ENCODE data around the gene SEC62. TPM values are rescaled to one million over a fixed set of nuclear protein-coding genes. Genes with fewer than 3 reads are reported as not detected.

The SEC62 gene
- total RNA-seq, 1 experiment from 2014 or later, result 51.2 TPM

DNA sequence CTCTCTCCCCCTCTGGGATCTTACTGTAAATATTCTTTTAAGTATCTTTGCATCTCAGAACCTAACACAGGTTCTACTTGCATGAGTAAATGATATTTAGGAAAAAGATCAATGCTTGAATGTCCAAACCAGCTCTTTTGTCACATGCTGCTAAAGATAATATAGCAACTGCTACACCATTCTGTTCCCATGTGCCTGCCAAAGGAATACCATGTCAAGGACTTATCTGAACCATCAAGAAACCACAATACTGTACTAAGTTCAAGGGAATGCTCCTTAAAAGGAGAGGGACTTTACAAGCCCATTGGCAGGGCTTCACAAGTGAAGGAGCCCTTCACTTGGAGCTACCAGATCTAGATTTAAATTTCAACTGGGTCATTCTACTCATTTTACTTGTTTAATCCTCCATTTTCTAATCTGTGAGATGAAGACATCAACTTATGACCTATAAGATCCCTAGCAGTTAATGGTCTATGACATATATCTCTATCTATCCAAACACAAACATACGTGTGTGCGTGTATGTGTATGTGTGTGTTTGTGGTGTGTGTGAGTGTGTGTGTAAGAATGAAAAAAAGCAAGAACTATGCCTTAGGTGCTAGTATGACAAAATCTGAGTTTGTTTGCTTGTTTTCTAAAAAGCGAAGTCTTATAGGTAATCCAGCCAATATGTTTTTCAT, 13.0 kb upstream of the SEC62 start:
- no peaks in the 10 kb centered on the region for H3K9me3 Mint-ChIP-seq
- CTCF ChIA-PET, result no interaction called here

DNA sequence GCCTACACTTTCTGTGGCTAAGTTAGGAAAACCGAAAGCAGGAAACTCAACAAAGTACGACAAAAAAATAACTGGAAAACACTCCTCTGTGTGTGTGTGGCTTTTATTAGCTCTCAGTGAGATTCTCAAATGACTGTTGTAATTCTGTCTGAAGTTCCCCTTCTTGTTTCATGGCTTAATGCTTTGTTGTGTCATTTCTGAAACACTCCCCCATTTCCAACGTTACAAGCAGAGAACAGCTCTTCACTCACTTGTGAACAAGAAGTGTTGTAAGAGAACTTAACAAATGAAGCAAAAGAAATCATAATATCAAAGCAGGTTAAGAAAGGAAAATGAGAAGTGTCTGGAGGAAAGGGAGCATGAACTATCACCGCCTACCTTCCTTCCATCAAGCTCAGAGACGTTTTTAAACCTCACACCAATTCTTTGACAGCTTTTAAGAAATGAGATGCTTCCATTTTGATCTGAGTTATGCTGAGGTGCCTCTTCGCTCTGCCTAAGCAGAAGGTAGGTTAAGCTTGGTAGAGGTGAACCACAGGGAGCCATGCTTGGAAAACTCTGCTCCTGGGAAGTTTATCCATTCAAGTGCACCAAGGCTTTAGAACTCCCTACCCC, 12.4 kb upstream of the SEC62 start:
- no peak overlapping the region for H3K27ac Mint-ChIP-seq
- CTCF ChIA-PET, result no interaction called here

More for the DNA sequence above, 13.0 kb upstream of the SEC62 start:
- TF ChIP-seq ELF4 (CRISPR knock-in tag; IDR thresholded peaks at IDR 0.05; ENCODE audit: low read depth) (no peak), SMAD4 (CRISPR knock-in tag; IDR thresholded peaks at IDR 0.05) (no peak)
- Mint-ChIP-seq H3K4me1 (no peaks in the 10 kb centered on the region), H3K27me3 (ENCODE audit: low read depth) (no peaks in the 10 kb centered on the region), H3K4me3 (no peak overlapping the region), H3K27ac (no peak overlapping the region), H3K36me3 (no peaks in the 10 kb centered on the region)
- POLR2A ChIA-PET, result no interaction called here
- DNase-seq (ENCODE audit: low spot score) (no peak), ATAC-seq (no peak)

More for the DNA sequence above, 12.4 kb upstream of the SEC62 start:
- Mint-ChIP-seq H3K27me3 (ENCODE audit: low read depth) (no peaks in the 10 kb centered on the region), H3K36me3 (no peaks in the 10 kb centered on the region), H3K4me1 (no peaks in the 10 kb centered on the region), H3K9me3 (no peaks in the 10 kb centered on the region), H3K4me3 (no peak overlapping the region)
- POLR2A ChIA-PET, result no interaction called here
- ATAC-seq (no peak), DNase-seq (ENCODE audit: low spot score) (no peak)
- TF ChIP-seq, protein P1, sequence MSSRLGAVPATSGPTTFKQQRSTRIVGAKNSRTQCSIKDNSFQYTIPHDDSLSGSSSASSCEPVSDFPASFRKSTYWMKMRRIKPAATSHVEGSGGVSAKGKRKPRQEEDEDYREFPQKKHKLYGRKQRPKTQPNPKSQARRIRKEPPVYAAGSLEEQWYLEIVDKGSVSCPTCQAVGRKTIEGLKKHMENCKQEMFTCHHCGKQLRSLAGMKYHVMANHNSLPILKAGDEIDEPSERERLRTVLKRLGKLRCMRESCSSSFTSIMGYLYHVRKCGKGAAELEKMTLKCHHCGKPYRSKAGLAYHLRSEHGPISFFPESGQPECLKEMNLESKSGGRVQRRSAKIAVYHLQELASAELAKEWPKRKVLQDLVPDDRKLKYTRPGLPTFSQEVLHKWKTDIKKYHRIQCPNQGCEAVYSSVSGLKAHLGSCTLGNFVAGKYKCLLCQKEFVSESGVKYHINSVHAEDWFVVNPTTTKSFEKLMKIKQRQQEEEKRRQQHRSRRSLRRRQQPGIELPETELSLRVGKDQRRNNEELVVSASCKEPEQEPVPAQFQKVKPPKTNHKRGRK (CRISPR knock-in tag; IDR thresholded peaks at IDR 0.05; ENCODE audit: borderline replicate concordance), result no peak
- TF ChIP-seq, protein P2, sequence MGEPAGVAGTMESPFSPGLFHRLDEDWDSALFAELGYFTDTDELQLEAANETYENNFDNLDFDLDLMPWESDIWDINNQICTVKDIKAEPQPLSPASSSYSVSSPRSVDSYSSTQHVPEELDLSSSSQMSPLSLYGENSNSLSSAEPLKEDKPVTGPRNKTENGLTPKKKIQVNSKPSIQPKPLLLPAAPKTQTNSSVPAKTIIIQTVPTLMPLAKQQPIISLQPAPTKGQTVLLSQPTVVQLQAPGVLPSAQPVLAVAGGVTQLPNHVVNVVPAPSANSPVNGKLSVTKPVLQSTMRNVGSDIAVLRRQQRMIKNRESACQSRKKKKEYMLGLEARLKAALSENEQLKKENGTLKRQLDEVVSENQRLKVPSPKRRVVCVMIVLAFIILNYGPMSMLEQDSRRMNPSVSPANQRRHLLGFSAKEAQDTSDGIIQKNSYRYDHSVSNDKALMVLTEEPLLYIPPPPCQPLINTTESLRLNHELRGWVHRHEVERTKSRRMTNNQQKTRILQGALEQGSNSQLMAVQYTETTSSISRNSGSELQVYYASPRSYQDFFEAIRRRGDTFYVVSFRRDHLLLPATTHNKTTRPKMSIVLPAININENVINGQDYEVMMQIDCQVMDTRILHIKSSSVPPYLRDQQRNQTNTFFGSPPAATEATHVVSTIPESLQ (CRISPR knock-in tag; IDR thresholded peaks at IDR 0.05), result no peak
- TF ChIP-seq, protein P3, sequence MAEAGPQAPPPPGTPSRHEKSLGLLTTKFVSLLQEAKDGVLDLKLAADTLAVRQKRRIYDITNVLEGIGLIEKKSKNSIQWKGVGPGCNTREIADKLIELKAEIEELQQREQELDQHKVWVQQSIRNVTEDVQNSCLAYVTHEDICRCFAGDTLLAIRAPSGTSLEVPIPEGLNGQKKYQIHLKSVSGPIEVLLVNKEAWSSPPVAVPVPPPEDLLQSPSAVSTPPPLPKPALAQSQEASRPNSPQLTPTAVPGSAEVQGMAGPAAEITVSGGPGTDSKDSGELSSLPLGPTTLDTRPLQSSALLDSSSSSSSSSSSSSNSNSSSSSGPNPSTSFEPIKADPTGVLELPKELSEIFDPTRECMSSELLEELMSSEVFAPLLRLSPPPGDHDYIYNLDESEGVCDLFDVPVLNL (CRISPR knock-in tag; IDR thresholded peaks at IDR 0.05; ENCODE audit: borderline replicate concordance, low read depth), result no peak
- TF ChIP-seq, protein P4, sequence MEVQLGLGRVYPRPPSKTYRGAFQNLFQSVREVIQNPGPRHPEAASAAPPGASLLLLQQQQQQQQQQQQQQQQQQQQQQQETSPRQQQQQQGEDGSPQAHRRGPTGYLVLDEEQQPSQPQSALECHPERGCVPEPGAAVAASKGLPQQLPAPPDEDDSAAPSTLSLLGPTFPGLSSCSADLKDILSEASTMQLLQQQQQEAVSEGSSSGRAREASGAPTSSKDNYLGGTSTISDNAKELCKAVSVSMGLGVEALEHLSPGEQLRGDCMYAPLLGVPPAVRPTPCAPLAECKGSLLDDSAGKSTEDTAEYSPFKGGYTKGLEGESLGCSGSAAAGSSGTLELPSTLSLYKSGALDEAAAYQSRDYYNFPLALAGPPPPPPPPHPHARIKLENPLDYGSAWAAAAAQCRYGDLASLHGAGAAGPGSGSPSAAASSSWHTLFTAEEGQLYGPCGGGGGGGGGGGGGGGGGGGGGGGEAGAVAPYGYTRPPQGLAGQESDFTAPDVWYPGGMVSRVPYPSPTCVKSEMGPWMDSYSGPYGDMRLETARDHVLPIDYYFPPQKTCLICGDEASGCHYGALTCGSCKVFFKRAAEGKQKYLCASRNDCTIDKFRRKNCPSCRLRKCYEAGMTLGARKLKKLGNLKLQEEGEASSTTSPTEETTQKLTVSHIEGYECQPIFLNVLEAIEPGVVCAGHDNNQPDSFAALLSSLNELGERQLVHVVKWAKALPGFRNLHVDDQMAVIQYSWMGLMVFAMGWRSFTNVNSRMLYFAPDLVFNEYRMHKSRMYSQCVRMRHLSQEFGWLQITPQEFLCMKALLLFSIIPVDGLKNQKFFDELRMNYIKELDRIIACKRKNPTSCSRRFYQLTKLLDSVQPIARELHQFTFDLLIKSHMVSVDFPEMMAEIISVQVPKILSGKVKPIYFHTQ (CRISPR knock-in tag; IDR thresholded peaks at IDR 0.05), result no peak
- TF ChIP-seq ZNF138 (CRISPR knock-in tag; conservative IDR thresholded peaks at IDR 0.05) (no peak), SP1 (CRISPR knock-in tag; conservative IDR thresholded peaks at IDR 0.05) (no peak), ZSCAN18 (CRISPR knock-in tag; IDR thresholded peaks at IDR 0.05) (no peak), USF2 (CRISPR knock-in tag; IDR thresholded peaks at IDR 0.05) (no peak), ZNF232 (CRISPR knock-in tag; IDR thresholded peaks at IDR 0.05) (no peak), NFATC4 (CRISPR knock-in tag; IDR thresholded peaks at IDR 0.05) (no peak)

Data from WTC11 (cell line).